ENCODE results near the gene RAB28. TPM values are rescaled to one million over a fixed set of nuclear protein-coding genes. Genes with fewer than 3 reads are reported as not detected.

RAB28 gene
- total and polyA plus RNA-seq, 7 donors = 12.7 to 32.1 (median 24.1) TPM

DNA sequence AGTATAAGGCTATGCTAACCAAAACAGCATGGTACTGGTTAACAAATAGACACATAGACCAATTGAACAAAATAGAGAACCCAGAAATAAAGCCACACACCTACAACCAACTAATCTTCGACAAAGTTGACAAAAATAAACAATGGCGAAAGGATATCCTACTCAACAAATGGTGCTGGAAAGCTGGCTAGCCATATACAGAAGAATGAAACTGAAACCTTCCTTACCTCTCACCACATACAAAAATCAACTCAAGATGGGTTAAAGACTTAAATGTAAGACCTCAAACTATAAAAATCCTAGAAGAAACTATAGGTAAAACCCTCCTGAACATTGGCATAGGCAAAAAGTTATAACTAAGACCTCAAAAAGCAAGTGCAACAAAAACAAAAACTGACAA lies 47.2 kb downstream of the RAB28 start:
- no peak overlapping the region for H3K27ac ChIP-seq
- H3K36me3 ChIP-seq = no peaks in the 10 kb centered on the region
- intact Hi-C loops (cut with DNase I) = no loop called here
- H3K4me3 ChIP-seq = no peak overlapping the region
- peaks cover 0 to 10% (median 0%) of the 10 kb centered on the region in 4 donors for H3K9me3 ChIP-seq
- TF ChIP-seq, protein P1, sequence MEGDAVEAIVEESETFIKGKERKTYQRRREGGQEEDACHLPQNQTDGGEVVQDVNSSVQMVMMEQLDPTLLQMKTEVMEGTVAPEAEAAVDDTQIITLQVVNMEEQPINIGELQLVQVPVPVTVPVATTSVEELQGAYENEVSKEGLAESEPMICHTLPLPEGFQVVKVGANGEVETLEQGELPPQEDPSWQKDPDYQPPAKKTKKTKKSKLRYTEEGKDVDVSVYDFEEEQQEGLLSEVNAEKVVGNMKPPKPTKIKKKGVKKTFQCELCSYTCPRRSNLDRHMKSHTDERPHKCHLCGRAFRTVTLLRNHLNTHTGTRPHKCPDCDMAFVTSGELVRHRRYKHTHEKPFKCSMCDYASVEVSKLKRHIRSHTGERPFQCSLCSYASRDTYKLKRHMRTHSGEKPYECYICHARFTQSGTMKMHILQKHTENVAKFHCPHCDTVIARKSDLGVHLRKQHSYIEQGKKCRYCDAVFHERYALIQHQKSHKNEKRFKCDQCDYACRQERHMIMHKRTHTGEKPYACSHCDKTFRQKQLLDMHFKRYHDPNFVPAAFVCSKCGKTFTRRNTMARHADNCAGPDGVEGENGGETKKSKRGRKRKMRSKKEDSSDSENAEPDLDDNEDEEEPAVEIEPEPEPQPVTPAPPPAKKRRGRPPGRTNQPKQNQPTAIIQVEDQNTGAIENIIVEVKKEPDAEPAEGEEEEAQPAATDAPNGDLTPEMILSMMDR (IDR thresholded peaks at IDR 0.05) = no peak
- no peak for TF ChIP-seq POLR2A (IDR thresholded peaks at IDR 0.05)
- no peak for TF ChIP-seq POLR2AphosphoS5 (IDR thresholded peaks at IDR 0.05)
- no peak for TF ChIP-seq EP300 (IDR thresholded peaks at IDR 0.05)
- DNase-seq = no peak
- 90 to 94% methylated on average over 2 of the region's 2 CpGs for WGBS, 2 donors
- H3K27me3 ChIP-seq = no peaks in the 10 kb centered on the region
- H3K4me1 ChIP-seq = no peaks in the 10 kb centered on the region

DNA sequence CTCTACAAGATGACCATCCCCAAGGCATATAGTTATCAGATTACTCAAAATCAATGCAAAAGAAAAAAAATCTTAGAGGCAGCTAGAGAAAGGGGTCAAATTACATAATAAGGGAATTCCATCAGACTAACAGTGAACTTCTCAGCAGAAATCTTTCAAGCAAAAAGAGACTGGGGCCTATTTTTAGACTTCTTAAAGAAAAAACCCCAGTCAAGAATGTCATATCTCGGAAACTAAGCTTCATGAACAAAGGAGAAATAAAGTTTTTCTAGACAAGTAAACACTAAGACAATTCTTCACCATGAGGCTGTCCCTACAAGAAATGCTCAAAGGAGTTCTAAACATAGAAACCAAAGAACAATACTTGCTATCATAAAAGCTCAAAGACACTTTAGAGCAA lies 51.7 kb downstream of the RAB28 start:
- Histone ChIP-seq H3K9me3 (peaks cover 0 to 10% (median 0%) of the 10 kb centered on the region in 4 donors), H3K27me3 (no peaks in the 10 kb centered on the region), H3K4me3 (no peak overlapping the region), H3K36me3 (peaks cover 0 to 4% (median 0%) of the 10 kb centered on the region in 4 donors), H3K27ac (no peak overlapping the region), H3K4me1 (no peaks in the 10 kb centered on the region)
- intact Hi-C loops (cut with DNase I) = no loop called here
- 72 to 86% methylated on average over 1 of the region's 1 CpG for WGBS, 2 donors
- no peak for DNase-seq
- no peak for TF ChIP-seq EP300 (IDR thresholded peaks at IDR 0.05)
- no peak for TF ChIP-seq POLR2A (IDR thresholded peaks at IDR 0.05)
- no peak for TF ChIP-seq POLR2AphosphoS5 (IDR thresholded peaks at IDR 0.05)
- TF ChIP-seq, protein P1 (IDR thresholded peaks at IDR 0.05) = no peak

DNA sequence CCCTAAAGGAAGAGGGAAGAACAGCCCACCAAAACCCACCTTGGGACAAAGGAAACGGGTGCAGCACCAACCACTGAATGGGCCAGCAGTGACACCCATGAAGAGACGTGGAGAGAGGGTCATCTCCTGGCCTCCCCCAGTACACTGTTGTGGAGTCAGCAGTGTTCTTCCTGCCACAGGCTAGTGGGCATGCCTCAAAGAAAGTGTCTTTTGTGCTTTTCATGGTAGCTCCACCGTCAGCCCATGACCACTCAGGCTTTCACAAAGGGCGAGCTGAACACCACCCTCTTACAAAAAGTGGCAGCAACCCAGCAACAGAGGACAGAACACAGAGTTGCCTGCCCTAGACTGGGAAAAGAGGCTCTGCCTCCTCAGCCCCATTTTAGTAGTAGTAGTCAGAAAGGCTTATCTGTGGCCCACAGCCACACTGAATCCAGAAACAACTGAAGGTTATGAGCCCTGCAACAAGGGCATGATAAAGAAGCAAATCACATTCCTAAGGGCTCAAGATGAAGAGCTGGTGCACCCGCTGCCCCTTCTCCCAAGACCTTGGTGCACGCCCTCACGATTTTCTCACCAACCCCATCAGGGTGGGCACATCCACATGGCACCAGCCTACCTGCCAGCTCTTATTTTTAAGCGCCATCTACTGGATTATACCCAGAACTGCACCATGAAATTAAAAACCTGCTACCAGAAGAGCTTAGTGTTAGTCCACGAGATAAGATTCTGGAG lies 53.1 kb downstream of the RAB28 start:
- 91% methylated on average over 9 of the region's 9 CpGs for WGBS, 2 donors
- H3K27me3 ChIP-seq = no peaks in the 10 kb centered on the region
- H3K36me3 ChIP-seq = peaks cover 0 to 4% (median 0%) of the 10 kb centered on the region in 4 donors
- H3K4me3 ChIP-seq = no peak overlapping the region
- H3K4me1 ChIP-seq = no peaks in the 10 kb centered on the region
- H3K9me3 ChIP-seq = no peaks in the 10 kb centered on the region
- TF ChIP-seq EP300 (IDR thresholded peaks at IDR 0.05) (no peak), POLR2AphosphoS5 (IDR thresholded peaks at IDR 0.05) (no peak), POLR2A (IDR thresholded peaks at IDR 0.05) (no peak)
- TF ChIP-seq, protein P1 (IDR thresholded peaks at IDR 0.05) = no peak
- intact Hi-C loops (cut with DNase I) = no loop called here
- no peak overlapping the region for H3K27ac ChIP-seq
- DNase-seq = no peak

DNA sequence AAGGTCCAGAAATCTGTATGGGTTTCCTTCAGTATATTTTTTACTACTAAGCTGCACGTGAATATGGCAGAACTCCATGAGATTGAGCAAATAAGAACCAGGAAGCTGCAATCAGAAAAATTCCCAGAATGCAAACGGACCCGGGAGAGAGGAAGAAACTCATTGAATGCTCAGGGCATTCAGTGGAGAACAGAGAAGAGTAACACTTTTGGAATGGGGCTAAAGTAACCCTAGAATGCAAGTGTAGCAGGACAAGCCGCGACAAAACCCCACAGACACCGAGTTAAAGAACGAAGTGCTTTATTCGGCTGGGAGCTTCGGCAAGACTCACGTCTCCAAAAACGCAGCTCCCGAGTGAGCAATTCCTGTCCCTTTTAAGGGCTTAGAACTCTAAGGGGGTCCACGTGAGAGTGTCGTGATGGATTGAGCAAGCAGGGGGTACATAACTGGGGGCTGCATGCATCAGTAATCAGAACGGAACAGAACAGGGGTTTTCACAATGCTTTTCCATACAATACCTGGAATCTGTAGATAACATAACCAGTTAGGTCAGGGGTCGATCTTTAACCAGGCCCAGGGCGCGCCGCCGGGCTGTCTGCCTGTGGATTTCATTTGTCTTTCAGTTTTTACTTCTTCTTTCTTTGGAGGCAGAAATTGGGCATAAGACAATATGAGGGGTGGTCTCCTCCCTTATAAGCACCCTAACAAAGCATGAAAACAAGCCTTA lies 56.4 kb downstream of the RAB28 start:
- Histone ChIP-seq H3K27me3 (no peaks in the 10 kb centered on the region), H3K36me3 (peaks cover 0 to 12% (median 3%) of the 10 kb centered on the region in 4 donors), H3K9me3 (no peaks in the 10 kb centered on the region), H3K27ac (no peak overlapping the region), H3K4me1 (no peaks in the 10 kb centered on the region), H3K4me3 (no peak overlapping the region)
- 84 to 89% methylated on average over 20 of the region's 20 CpGs for WGBS, 2 donors
- no peak for DNase-seq
- TF ChIP-seq POLR2AphosphoS5 (IDR thresholded peaks at IDR 0.05) (no peak), POLR2A (IDR thresholded peaks at IDR 0.05) (no peak), EP300 (IDR thresholded peaks at IDR 0.05) (no peak)
- TF ChIP-seq, protein P1 (IDR thresholded peaks at IDR 0.05) = no peak
- intact Hi-C loops (cut with DNase I) = no loop called here
